Endothelial cell of umbilical vein (primary cell): Measurements from ENCODE around the gene ABHD14A. TPM values are rescaled to one million over a fixed set of nuclear protein-coding genes. Genes with fewer than 3 reads are reported as not detected.

Experiments
- BruUV-seq: library from RNA; stranded (reverse); fragments of 400-500 nt; replicated peaks from 2 replicates; lab custom pipeline; 2021; lab: Mats Ljungman, UMichigan
- CTCF ChIA-PET: fragments of 300-600, 350-600 bp; sonication (Branson Sonifier 250); formaldehyde crosslinking; loops from one replicate; lab custom pipeline; 2021; ENCODE audit warnings: antibody characterized with exemption, inconsistent platforms; lab: Charles Lee
- POLR2A ChIA-PET: fragments of 300-600, 350-600 bp; sonication (Branson Sonifier 250); formaldehyde crosslinking; loops from one replicate; lab custom pipeline; 2021; ENCODE audit warnings: antibody characterized with exemption, inconsistent platforms; lab: Charles Lee
- DNase-seq: peaks from one replicate; pipeline ENCODE4 v3.0.0-alpha.2; 2011; ENCODE audit warnings: low read depth, low spot score
- FAIRE-seq: peaks from 2 replicates; lab custom pipeline; 2011; peaks lifted over from hg19 to GRCh38; lab: Jason Lieb, UNC
- H2AFZ ChIP-seq: 2 replicates; pipeline ENCODE4 v1.6.0; 2012; ENCODE audit warnings: low read depth, low read length, control low read depth, inconsistent platforms
- H3K27ac ChIP-seq: 2 replicates; pipeline ENCODE4 v1.5.1; 2011; ENCODE audit warnings: low read depth, mild to moderate bottlenecking, control low read depth, low read length, moderate library complexity; ENCODE audit not compliant: insufficient read depth
- H3K27me3 ChIP-seq, 2 experiments: 2 replicates each; pipeline versions ENCODE4 v1.6.0 to v1.6.1; 2011; ENCODE audit warnings: low read length in 2 of 2, mixed read lengths in 1 of 2; ENCODE audit not compliant: control insufficient read depth in 2 of 2, insufficient read depth in 2 of 2
- H3K36me3 ChIP-seq, 2 experiments: 2 replicates in 1 of 2; 3 replicates in 1 of 2; pipeline ENCODE4 v1.5.1; 2011; ENCODE audit warnings: low read length in 2 of 2, mild to moderate bottlenecking in 1 of 2, moderate library complexity in 1 of 2; ENCODE audit not compliant: control insufficient read depth in 2 of 2, insufficient read depth in 2 of 2; ENCODE audit errors: extremely low read depth in 1 of 2
- H3K4me1 ChIP-seq: 3 replicates; pipeline ENCODE4 v1.5.1; 2011; ENCODE audit warnings: mild to moderate bottlenecking, low read length; ENCODE audit not compliant: control insufficient read depth, insufficient read depth; ENCODE audit errors: extremely low read depth
- H3K4me2 ChIP-seq: 2 replicates; pipeline ENCODE4 v1.6.1; 2011; ENCODE audit warnings: low read length, control low read depth, mixed read lengths; ENCODE audit not compliant: insufficient read depth
- H3K4me3 ChIP-seq, 3 experiments: fragments of 200-600 bp in 1 of 3; sonication (generic), shearing (Covaris generic) in 1 of 3; replicated peaks in 1 of 3; 2 replicates each; pipeline ENCODE4 v1.5.1; 2011 to 2016; ENCODE audit warnings: control low read depth in 3 of 3, low read length in 3 of 3, mild to moderate bottlenecking in 2 of 3, inconsistent platforms in 1 of 3, low read depth in 1 of 3, moderate library complexity in 1 of 3; ENCODE audit not compliant: insufficient read depth in 1 of 3
- H3K79me2 ChIP-seq: 2 replicates; pipeline ENCODE4 v1.6.0; 2012; ENCODE audit warnings: low read length, inconsistent platforms; ENCODE audit not compliant: control insufficient read depth, insufficient read depth
- H3K9ac ChIP-seq: replicated peaks from 2 replicates; pipeline ENCODE3; 2011; ENCODE audit warnings: low read length, control low read depth; ENCODE audit not compliant: insufficient read depth; ENCODE audit errors: extremely low read depth
- H3K9me1 ChIP-seq: replicated peaks from 3 replicates; pipeline ENCODE4 v1.6.0; 2011; ENCODE audit warnings: mild to moderate bottlenecking, low read length; ENCODE audit not compliant: control insufficient read depth, insufficient read depth; ENCODE audit errors: extremely low read depth
- H3K9me3 ChIP-seq: replicated peaks from 2 replicates; pipeline ENCODE4 v1.5.1; 2012; ENCODE audit warnings: low read length, inconsistent platforms; ENCODE audit not compliant: control insufficient read depth, insufficient read depth
- H4K20me1 ChIP-seq: replicated peaks from 2 replicates; pipeline ENCODE3; 2011; ENCODE audit warnings: mild to moderate bottlenecking, low read length; ENCODE audit not compliant: control insufficient read depth, insufficient read depth; ENCODE audit errors: extremely low read depth
- EZH2 ChIP-seq: IDR thresholded peaks from 2 replicates; pipeline ENCODE4 v1.6.1; 2012; ENCODE audit warnings: borderline replicate concordance, low read depth, mild to moderate bottlenecking, moderate library complexity, low read length, inconsistent platforms; ENCODE audit not compliant: severe bottlenecking
- FOS ChIP-seq: IDR thresholded peaks from 2 replicates; pipeline ENCODE4 v1.6.1; 2011; ENCODE audit warnings: mild to moderate bottlenecking, low read length, moderate library complexity, borderline replicate concordance; ENCODE audit not compliant: insufficient read depth
- GATA2 ChIP-seq: IDR thresholded peaks from 2 replicates; pipeline ENCODE4 v1.7.0; 2011; ENCODE audit warnings: low read depth, mild to moderate bottlenecking, moderate library complexity, mixed read lengths, low read length; ENCODE audit not compliant: insufficient read length, insufficient read depth
- JUN ChIP-seq: IDR thresholded peaks from 2 replicates; pipeline ENCODE4 v1.6.1; 2011; ENCODE audit warnings: borderline replicate concordance, low read depth; ENCODE audit not compliant: insufficient read length, insufficient read depth
- MYC ChIP-seq: IDR thresholded peaks from one replicate; pipeline ENCODE4 v1.6.1; 2011; ENCODE audit warnings: mild to moderate bottlenecking, low read depth, low read length
- POLR2A ChIP-seq: IDR thresholded peaks from 2 replicates; pipeline ENCODE4 v1.6.1; 2012; ENCODE audit warnings: low read depth, mild to moderate bottlenecking, control low read depth, low read length
- POLR2AphosphoS5 ChIP-seq: IDR thresholded peaks from 2 replicates; pipeline ENCODE4 v1.6.1; 2012; ENCODE audit warnings: low read depth, mild to moderate bottlenecking, control low read depth, low read length, moderate library complexity; ENCODE audit not compliant: insufficient read depth
- dilution Hi-C: fragments of 300-500 bp; cut with MboI; formaldehyde crosslinking; loops from one replicate; pipeline ENCODE4 v1.15.0; 2019; ENCODE audit warnings: low sequenced_read_pairs; ENCODE audit not compliant: extremely low pct_ligation_motif_present
- intact Hi-C: fragments of 100-400 bp; cut with micrococcal nuclease; formaldehyde crosslinking; loops from one replicate; pipeline ENCODE4 v1.10.0; 2022
- polyA plus RNA-seq, 4 experiments: library from polyadenylated mRNA; depleted of rRNA in 3 of 4; stranded (reverse) in 3 of 4; unstranded in 1 of 4; fragments of >200 nt; gene quantifications; 2 replicates each; pipeline versions ENCODE4 v1.2.1 to v1.2.3, GENCODE V29; 2011 to 2012; ENCODE audit warnings: missing spikeins in 1 of 4
- total RNA-seq: library from RNA; stranded (reverse); gene quantifications from 2 replicates; pipeline ENCODE4 v1.2.3, GENCODE V29; 2021
- TF ChIP-seq, protein P1 (sequence below), 2 donors: IDR thresholded peaks; 1 replicate in 1 of 2; 2 replicates in 1 of 2; pipeline ENCODE4 v1.5.1; 2011; ENCODE audit warnings: low read length in 2 of 2, mild to moderate bottlenecking in 2 of 2, moderate library complexity in 2 of 2, control low read depth in 1 of 2, inconsistent platforms in 1 of 2, low read depth in 1 of 2; ENCODE audit not compliant: insufficient read depth in 1 of 2; ENCODE audit errors: extremely low read depth in 1 of 2
- TF ChIP-seq, protein P2 (sequence below): IDR thresholded peaks from 2 replicates; pipeline ENCODE4 v1.6.1; 2011; ENCODE audit not compliant: insufficient read depth, insufficient read length

ABHD14A gene
- total and polyA plus RNA-seq, 2 donors (not counting 3 experiments of a cell fraction or from before 2014, with no cell fraction given), result 6.6 to 23.7 TPM

DNA sequence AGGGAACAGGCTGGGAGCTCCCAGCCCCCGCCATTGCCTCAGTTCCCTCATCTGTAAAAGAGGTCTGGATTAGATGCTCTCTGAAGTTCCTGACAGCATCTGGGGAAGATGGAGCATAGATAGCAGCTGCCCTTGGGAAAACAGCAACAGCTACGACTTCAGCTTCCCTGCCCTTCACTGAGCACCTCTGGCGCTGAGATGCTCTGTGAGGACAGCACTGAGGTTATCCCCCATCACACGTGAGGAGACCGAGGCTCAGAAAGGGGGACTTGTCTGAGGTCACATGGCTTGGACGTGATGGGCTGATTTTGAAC lies 31.9 kb downstream of the ABHD14A start:
- H3K9me1 ChIP-seq, result no peaks in the 10 kb centered on the region
- H3K9me3 ChIP-seq, result no peaks in the 10 kb centered on the region
- H3K79me2 ChIP-seq, result no peaks in the 10 kb centered on the region
- ChIA-PET POLR2A (no interaction called here), CTCF (interaction anchor here (10.4 kb wide), 1 partner anchor 47 kb away, joined by 260 read pairs; the partner anchor contains the start of gene DUSP7)
- no peak overlapping the region for H3K9ac ChIP-seq
- H3K4me1 ChIP-seq, result peaks cover 8% of the 10 kb centered on the region
- TF ChIP-seq, protein P1, sequence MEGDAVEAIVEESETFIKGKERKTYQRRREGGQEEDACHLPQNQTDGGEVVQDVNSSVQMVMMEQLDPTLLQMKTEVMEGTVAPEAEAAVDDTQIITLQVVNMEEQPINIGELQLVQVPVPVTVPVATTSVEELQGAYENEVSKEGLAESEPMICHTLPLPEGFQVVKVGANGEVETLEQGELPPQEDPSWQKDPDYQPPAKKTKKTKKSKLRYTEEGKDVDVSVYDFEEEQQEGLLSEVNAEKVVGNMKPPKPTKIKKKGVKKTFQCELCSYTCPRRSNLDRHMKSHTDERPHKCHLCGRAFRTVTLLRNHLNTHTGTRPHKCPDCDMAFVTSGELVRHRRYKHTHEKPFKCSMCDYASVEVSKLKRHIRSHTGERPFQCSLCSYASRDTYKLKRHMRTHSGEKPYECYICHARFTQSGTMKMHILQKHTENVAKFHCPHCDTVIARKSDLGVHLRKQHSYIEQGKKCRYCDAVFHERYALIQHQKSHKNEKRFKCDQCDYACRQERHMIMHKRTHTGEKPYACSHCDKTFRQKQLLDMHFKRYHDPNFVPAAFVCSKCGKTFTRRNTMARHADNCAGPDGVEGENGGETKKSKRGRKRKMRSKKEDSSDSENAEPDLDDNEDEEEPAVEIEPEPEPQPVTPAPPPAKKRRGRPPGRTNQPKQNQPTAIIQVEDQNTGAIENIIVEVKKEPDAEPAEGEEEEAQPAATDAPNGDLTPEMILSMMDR (IDR thresholded peaks at IDR 0.05; ENCODE audit: extremely low read depth in 1 of 2, insufficient read depth in 1 of 2, low read depth in 1 of 2, low read length in 2 of 2), result no peak
- TF ChIP-seq POLR2AphosphoS5, result no peak
- TF ChIP-seq EZH2, result no peak
- no peak for TF ChIP-seq JUN
- TF ChIP-seq MYC, result no peak
- no peak for TF ChIP-seq GATA2
- TF ChIP-seq, protein P2, sequence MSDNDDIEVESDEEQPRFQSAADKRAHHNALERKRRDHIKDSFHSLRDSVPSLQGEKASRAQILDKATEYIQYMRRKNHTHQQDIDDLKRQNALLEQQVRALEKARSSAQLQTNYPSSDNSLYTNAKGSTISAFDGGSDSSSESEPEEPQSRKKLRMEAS, result no peak
- no peak for TF ChIP-seq FOS
- no peak for TF ChIP-seq POLR2A
- H4K20me1 ChIP-seq, result no peaks in the 10 kb centered on the region
- BruUV-seq, result no TSS peak
- intact Hi-C loops (loop anchor here (2.0 kb wide), 1 partner anchor 40 kb away; no protein-coding TSS in a partner anchor), dilution Hi-C loops (no loop called here)
- no peak for DNase-seq
- no peak overlapping the region for H2AFZ ChIP-seq
- no peak for FAIRE-seq
- no peaks in the 10 kb centered on the region for H3K27me3 ChIP-seq
- no peak overlapping the region for H3K27ac ChIP-seq
- no peaks in the 10 kb centered on the region for H3K36me3 ChIP-seq
- no peak overlapping the region for H3K4me2 ChIP-seq
- H3K4me3 ChIP-seq, result no peak overlapping the region
